ENCODE results near the gene FAU. TPM values are rescaled to one million over a fixed set of nuclear protein-coding genes. Genes with fewer than 3 reads are reported as not detected.

The FAU gene
- total and polyA plus RNA-seq, 9 of the 15 experiments (the other 6 are each of a cell fraction or from before 2014, with no cell fraction given), result 433 to 1,827 (median 942) TPM

DNA sequence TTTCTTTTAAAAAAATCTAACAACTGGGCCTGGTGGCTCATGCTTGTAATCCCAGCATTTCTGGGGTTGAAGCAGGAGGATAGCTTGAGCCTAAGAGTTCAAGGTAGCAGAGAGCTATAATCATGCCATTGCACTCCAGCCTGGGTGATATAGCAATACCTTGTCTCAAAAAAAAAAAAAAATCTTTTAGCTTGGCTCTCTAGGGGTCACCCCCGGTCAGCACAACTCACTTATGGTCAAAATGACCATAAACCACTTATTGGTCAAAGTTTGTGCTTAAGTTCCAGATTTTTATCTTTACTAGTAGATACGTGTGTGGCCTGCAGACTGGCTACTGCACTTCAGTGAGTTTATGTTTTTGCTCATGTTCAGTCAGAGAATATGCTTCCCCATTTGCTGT lies 41.8 kb upstream of the FAU start:
- H2AFZ ChIP-seq (ENCODE audit: low read depth, low read length), result no peak overlapping the region
- H3K9me3 ChIP-seq (replicated peaks; ENCODE audit: control insufficient read depth, insufficient read depth, low read depth, low read length), result no peaks in the 10 kb centered on the region
- no peaks in the 10 kb centered on the region for H3K79me2 ChIP-seq (ENCODE audit: control insufficient read depth, insufficient read depth, low read length)
- no peak overlapping the region for H3K9ac ChIP-seq (ENCODE audit: insufficient read depth in 1 of 2, low read depth in 2 of 2, low read length in 2 of 2)
- no peaks in the 10 kb centered on the region for H3K9me1 ChIP-seq (ENCODE audit: control insufficient read depth, insufficient read depth, low read length)
- TF ChIP-seq HMG20A (CRISPR knock-in tag; conservative IDR thresholded peaks at IDR 0.05) (no peak), FOS (IDR thresholded peaks at IDR 0.05; ENCODE audit: extremely low read depth, insufficient read length) (no peak), ZNF384 (IDR thresholded peaks at IDR 0.05; ENCODE audit: low read depth, low read length) (peak; percentile 68), ZNF764 (CRISPR knock-in tag; IDR thresholded peaks at IDR 0.05; ENCODE audit: low read depth) (no peak), SIN3A (IDR thresholded peaks at IDR 0.05; ENCODE audit: borderline replicate concordance in 2 of 2, control insufficient read depth in 1 of 2, low read depth in 2 of 2, low read length in 2 of 2) (no peak), PRPF4 (IDR thresholded peaks at IDR 0.05; ENCODE audit: insufficient read depth, low read depth, low read length, poor library complexity, severe bottlenecking) (no peak), ZNF695 (CRISPR knock-in tag; IDR thresholded peaks at IDR 0.05) (no peak), ZNF830 (CRISPR knock-in tag; IDR thresholded peaks at IDR 0.05) (no peak), HNRNPK (IDR thresholded peaks at IDR 0.05; ENCODE audit: low read depth, low read length, poor library complexity, severe bottlenecking) (no peak), SNAPC5 (CRISPR knock-in tag; IDR thresholded peaks at IDR 0.05) (no peak)
- TF ChIP-seq, protein P1, sequence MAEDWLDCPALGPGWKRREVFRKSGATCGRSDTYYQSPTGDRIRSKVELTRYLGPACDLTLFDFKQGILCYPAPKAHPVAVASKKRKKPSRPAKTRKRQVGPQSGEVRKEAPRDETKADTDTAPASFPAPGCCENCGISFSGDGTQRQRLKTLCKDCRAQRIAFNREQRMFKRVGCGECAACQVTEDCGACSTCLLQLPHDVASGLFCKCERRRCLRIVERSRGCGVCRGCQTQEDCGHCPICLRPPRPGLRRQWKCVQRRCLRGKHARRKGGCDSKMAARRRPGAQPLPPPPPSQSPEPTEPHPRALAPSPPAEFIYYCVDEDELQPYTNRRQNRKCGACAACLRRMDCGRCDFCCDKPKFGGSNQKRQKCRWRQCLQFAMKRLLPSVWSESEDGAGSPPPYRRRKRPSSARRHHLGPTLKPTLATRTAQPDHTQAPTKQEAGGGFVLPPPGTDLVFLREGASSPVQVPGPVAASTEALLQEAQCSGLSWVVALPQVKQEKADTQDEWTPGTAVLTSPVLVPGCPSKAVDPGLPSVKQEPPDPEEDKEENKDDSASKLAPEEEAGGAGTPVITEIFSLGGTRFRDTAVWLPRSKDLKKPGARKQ (CRISPR knock-in tag; IDR thresholded peaks at IDR 0.05), result no peak
- TF ChIP-seq, protein P2, sequence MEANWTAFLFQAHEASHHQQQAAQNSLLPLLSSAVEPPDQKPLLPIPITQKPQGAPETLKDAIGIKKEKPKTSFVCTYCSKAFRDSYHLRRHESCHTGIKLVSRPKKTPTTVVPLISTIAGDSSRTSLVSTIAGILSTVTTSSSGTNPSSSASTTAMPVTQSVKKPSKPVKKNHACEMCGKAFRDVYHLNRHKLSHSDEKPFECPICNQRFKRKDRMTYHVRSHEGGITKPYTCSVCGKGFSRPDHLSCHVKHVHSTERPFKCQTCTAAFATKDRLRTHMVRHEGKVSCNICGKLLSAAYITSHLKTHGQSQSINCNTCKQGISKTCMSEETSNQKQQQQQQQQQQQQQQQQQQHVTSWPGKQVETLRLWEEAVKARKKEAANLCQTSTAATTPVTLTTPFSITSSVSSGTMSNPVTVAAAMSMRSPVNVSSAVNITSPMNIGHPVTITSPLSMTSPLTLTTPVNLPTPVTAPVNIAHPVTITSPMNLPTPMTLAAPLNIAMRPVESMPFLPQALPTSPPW (CRISPR knock-in tag; IDR thresholded peaks at IDR 0.05), result 0 out of 2 replicates have a peak, but pooled peaks have one; percentile 28
- TF ChIP-seq, protein P3, sequence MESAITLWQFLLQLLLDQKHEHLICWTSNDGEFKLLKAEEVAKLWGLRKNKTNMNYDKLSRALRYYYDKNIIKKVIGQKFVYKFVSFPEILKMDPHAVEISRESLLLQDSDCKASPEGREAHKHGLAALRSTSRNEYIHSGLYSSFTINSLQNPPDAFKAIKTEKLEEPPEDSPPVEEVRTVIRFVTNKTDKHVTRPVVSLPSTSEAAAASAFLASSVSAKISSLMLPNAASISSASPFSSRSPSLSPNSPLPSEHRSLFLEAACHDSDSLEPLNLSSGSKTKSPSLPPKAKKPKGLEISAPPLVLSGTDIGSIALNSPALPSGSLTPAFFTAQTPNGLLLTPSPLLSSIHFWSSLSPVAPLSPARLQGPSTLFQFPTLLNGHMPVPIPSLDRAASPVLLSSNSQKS (CRISPR knock-in tag; IDR thresholded peaks at IDR 0.05), result no peak
- TF ChIP-seq, protein P4, sequence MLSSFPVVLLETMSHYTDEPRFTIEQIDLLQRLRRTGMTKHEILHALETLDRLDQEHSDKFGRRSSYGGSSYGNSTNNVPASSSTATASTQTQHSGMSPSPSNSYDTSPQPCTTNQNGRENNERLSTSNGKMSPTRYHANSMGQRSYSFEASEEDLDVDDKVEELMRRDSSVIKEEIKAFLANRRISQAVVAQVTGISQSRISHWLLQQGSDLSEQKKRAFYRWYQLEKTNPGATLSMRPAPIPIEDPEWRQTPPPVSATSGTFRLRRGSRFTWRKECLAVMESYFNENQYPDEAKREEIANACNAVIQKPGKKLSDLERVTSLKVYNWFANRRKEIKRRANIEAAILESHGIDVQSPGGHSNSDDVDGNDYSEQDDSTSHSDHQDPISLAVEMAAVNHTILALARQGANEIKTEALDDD (IDR thresholded peaks at IDR 0.05), result peak; percentile 91
- no peaks in the 10 kb centered on the region for H3K27me3 ChIP-seq (ENCODE audit: control insufficient read depth in 2 of 2, insufficient read depth in 2 of 2, low read length in 2 of 2)
- ATAC-seq (peak; percentile 62), DNase-seq (ENCODE audit: extremely low read depth in 1 of 4, low spot score in 3 of 4) (no peak), FAIRE-seq (no peak)
- no peak overlapping the region for H3K4me3 ChIP-seq
- ChIA-PET POLR2A (interaction anchor here (0.7 to 1.7 kb wide), 4 partner anchors 8 to 28 kb away, joined by 3 to 6 read pairs (median 4); no protein-coding TSS in a partner anchor), CTCF (ENCODE audit: low intra/inter-chr PET ratio) (no interaction called here)
- intact Hi-C loops (cut with micrococcal nuclease) (no loop called here), in situ Hi-C loops (cut with MboI) (no loop called here)
- peaks cover 6 to 10% of the 10 kb centered on the region in 2 experiments; a peak in 4 of 5 replicates for H3K4me1 ChIP-seq (replicated peaks in 1 of 2; ENCODE audit: control insufficient read depth in 2 of 2, insufficient read depth in 2 of 2, low read length in 2 of 2)
- 12% methylated on average over 2 of the region's 2 CpGs for WGBS (ENCODE audit: insufficient coverage, low coverage, missing lambda C conversion rate)
- H3K36me3 ChIP-seq (ENCODE audit: control insufficient read depth, insufficient read depth, low read length), result no peaks in the 10 kb centered on the region
- H3K27ac ChIP-seq (ENCODE audit: extremely low read depth, low read depth, low read length), result no peak overlapping the region
- no TSS peak for BruUV-seq (replicated peaks)
- H4K20me1 ChIP-seq (replicated peaks; ENCODE audit: control insufficient read depth, insufficient read depth, low read length), result no peaks in the 10 kb centered on the region
- H3K4me2 ChIP-seq (ENCODE audit: insufficient read depth, low read length), result no peak overlapping the region
